K562 (cell line): Measurements from ENCODE around the gene IFI27L2. TPM values are rescaled to one million over a fixed set of nuclear protein-coding genes. Genes with fewer than 3 reads are reported as not detected.

Experiments
- CCAR2 ChIP-seq: fragments of 200-400 bp; formaldehyde crosslinking; IDR thresholded peaks from 2 replicates; pipeline ENCODE4 v1.6.1; 2017; ENCODE audit warnings: mild to moderate bottlenecking, low read depth, low read length
- EHMT2 ChIP-seq: fragments of 450-650 bp; IDR thresholded peaks from 2 replicates; pipeline ENCODE4 v1.6.1; 2018; ENCODE audit warnings: antibody characterized with exemption
- HIVEP1 ChIP-seq: fragments of 250-450 bp; sonication (Bioruptor Pico); IDR thresholded peaks from 2 replicates; pipeline ENCODE4 v1.4.0; 2020; ENCODE audit warnings: mild to moderate bottlenecking
- MAX ChIP-seq: sonication (generic); formaldehyde crosslinking; IDR thresholded peaks from 2 replicates; pipeline ENCODE4 v1.9.0; 2022; ENCODE audit warnings: mild to moderate bottlenecking, missing genetic modification reagents
- MCM7 ChIP-seq, 2 experiments: fragments of 450-650 bp; IDR thresholded peaks; 2 replicates each; pipeline ENCODE4 v1.6.1; 2016 to 2018
- MIER1 ChIP-seq: fragments of 450-650 bp; IDR thresholded peaks from 2 replicates; pipeline ENCODE4 v1.6.1; 2016; ENCODE audit warnings: antibody characterized with exemption, mild to moderate bottlenecking, low read depth
- ZC3H11A ChIP-seq: IDR thresholded peaks from 2 replicates; pipeline ENCODE4 v1.6.1; 2012; ENCODE audit warnings: low read depth, low read length, improper control_type of control experiment
- ZMIZ1 ChIP-seq, 2 experiments: fragments of 150-350 bp in 1 of 2; IDR thresholded peaks; 2 replicates each; pipeline ENCODE4 v1.6.1; 2012 to 2016; ENCODE audit warnings: low read depth in 2 of 2, low read length in 2 of 2, mild to moderate bottlenecking in 1 of 2, moderate library complexity in 1 of 2
- ZNF217 ChIP-seq: sonication (generic); formaldehyde crosslinking; IDR thresholded peaks from 2 replicates; pipeline ENCODE4 v1.8.0; 2022; ENCODE audit warnings: mild to moderate bottlenecking, missing genetic modification reagents
- ZNF277 ChIP-seq: fragments of 250-450 bp; sonication (Bioruptor Pico); IDR thresholded peaks from 2 replicates; pipeline ENCODE4 v1.8.0; 2022; ENCODE audit warnings: inconsistent platforms, mild to moderate bottlenecking, moderate library complexity, borderline replicate concordance
- ZNF766 ChIP-seq: fragments of 200-800 bp; sonication (Bioruptor generic); conservative IDR thresholded peaks from 2 replicates; pipeline ENCODE4 v1.6.1; 2016; ENCODE audit warnings: missing genetic modification characterization, missing compliant biosample characterization
- polyA plus RNA-seq, 8 experiments: library from polyadenylated mRNA; depleted of rRNA in 4 of 8; stranded (reverse) in 5 of 8; unstranded in 3 of 8; fragments of >200 nt; fragmentation: Nextera tagmentation in 2 of 8; fragmentation: Illumina TruSeq in 1 of 8; extraction: Ambion mirVana in 2 of 8; extraction: Trizol in 1 of 8; gene quantifications; 2 replicates each; pipeline versions ENCODE4 v1.2.1 to v1.2.3, GENCODE V29; 2011 to 2014; ENCODE audit warnings: inconsistent platforms in 1 of 8, missing spikeins in 1 of 8
- total RNA-seq, 7 experiments: library from RNA; depleted of rRNA in 6 of 7; stranded (reverse); fragments of >200 nt in 6 of 7; fragmentation: Illumina TruSeq in 2 of 7; extraction: Trizol in 2 of 7; gene quantifications; 2 replicates each; pipeline versions ENCODE4 v1.2.1 to v1.2.3, GENCODE V29; 2011 to 2021; ENCODE audit warnings: low replicate concordance in 1 of 7

IFI27L2 gene
- total and polyA plus RNA-seq, 9 of the 15 experiments (the other 6 are each of a cell fraction or from before 2014, with no cell fraction given): 1.0 to 9.3 (median 4.1) TPM

- TF ChIP-seq ZNF766 (CRISPR knock-in tag) (no peak), ZNF277 (CRISPR knock-in tag) (no peak), MCM7 (IDR thresholded peaks at IDR 0.05) (no peak), MIER1 (no peak), ZMIZ1 (IDR thresholded peaks at IDR 0.05; ENCODE audit: low read depth in 2 of 2, low read length in 2 of 2) (no peak), CCAR2 (no peak), EHMT2 (no peak), MAX (CRISPR knock-in tag) (no peak), HIVEP1 (no peak), ZC3H11A (no peak), ZNF217 (no peak)
These were observed 16.8 kb downstream of the IFI27L2 start (continued) for GRCh38 chr14:94112513-94113063.
